ENCODE measurements around the gene FGFR3. TPM values are rescaled to one million over a fixed set of nuclear protein-coding genes. Genes with fewer than 3 reads are reported as not detected.
A peak's percentile ranks its signal among the peaks of the same experiment; 100 is the strongest.

The FGFR3 gene
- total and polyA plus RNA-seq, 11 donors, result 1.1 to 4.6 (median 2.3) TPM

DNA sequence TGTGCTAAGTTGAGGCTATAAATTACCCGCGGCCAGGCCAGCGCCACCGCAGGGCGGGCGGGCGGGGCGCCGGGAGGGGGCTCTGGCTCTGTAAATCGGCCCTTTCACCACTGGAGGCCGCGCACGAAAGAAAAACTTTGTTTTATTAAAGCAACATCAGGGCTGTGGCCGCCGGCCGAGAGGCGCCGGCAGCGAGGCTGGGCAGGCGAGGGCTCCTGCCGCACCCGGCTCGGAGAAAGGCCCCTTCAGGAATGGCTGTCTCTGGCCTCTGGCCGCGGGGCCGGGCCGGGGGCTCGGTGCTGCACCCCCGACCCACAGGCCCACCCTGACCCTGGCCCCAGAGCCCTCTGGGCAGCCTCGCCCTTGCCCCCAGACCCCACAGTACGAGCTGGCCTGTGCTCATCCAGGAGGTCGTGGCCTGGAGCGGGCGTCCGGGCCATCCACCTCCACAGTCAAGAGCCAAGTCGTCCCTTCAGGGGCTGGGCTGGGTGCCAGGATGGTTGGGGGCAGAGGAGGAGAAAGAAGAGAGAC lies 29.5 kb upstream of the FGFR3 start:
- Histone ChIP-seq H3K36me3 (no peaks in the 10 kb centered on the region), H3K27ac (peak overlapping the region in 3 of 12 donors; percentile 5 to 42 (median 6))

DNA sequence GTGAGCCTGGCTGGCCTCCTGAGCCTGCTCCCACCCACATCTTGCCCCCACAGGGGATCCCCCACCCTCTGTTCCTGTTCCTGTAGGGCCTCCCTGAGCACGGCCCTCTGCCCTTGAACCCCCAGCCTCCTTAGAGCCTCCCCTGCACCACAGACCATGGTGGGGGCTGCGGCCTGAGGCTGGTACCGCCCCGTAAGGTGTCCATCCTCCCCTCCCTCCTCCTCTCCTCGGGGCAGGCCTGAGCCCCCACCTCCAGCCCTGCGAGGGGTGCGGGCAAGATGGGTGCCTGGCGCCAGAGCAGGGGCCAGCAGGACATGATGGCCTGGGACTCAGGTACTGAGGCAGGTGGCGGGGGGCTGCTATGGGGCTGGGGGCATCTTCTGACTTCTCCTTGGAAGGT lies 28.4 kb upstream of the FGFR3 start:
- ATAC-seq (no peak), DNase-seq (no peak)
- Histone ChIP-seq H3K4me1 (peaks cover 0 to 32% (median 9%) of the 10 kb centered on the region in 12 donors), H3K27ac (no peak overlapping the region), H3K27me3 (peaks cover 0 to 42% (median 3%) of the 10 kb centered on the region in 9 donors), H3K9me3 (no peaks in the 10 kb centered on the region), H3K36me3 (no peaks in the 10 kb centered on the region), H3K4me3 (no peak overlapping the region)
- intact Hi-C loops (cut with DNase I), result loop anchor here in 1 of 10 donors (5.0 kb wide), 1 partner anchor 38 kb away; no protein-coding TSS in a partner anchor
- 89 to 97% (median 95%) methylated on average over 9 of the region's 9 CpGs for WGBS, 4 donors
- no peak for TF ChIP-seq POLR2A (IDR thresholded peaks at IDR 0.05)
- TF ChIP-seq, protein P1, sequence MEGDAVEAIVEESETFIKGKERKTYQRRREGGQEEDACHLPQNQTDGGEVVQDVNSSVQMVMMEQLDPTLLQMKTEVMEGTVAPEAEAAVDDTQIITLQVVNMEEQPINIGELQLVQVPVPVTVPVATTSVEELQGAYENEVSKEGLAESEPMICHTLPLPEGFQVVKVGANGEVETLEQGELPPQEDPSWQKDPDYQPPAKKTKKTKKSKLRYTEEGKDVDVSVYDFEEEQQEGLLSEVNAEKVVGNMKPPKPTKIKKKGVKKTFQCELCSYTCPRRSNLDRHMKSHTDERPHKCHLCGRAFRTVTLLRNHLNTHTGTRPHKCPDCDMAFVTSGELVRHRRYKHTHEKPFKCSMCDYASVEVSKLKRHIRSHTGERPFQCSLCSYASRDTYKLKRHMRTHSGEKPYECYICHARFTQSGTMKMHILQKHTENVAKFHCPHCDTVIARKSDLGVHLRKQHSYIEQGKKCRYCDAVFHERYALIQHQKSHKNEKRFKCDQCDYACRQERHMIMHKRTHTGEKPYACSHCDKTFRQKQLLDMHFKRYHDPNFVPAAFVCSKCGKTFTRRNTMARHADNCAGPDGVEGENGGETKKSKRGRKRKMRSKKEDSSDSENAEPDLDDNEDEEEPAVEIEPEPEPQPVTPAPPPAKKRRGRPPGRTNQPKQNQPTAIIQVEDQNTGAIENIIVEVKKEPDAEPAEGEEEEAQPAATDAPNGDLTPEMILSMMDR (IDR thresholded peaks at IDR 0.05), result no peak

More for the DNA sequence above, 29.5 kb upstream of the FGFR3 start:
- H3K4me3 ChIP-seq, result peak overlapping the region in 8 of 12 donors; percentile 12 to 44 (median 30)
- DNase-seq, result no peak
- WGBS, 4 donors, result 0 to 63% (median 19%) methylated on average over 6 to 36 of the region's 36 CpGs
- no peaks in the 10 kb centered on the region for H3K9me3 ChIP-seq
- peaks cover 0 to 38% (median 3%) of the 10 kb centered on the region in 9 donors for H3K27me3 ChIP-seq
- TF ChIP-seq, protein P1 (IDR thresholded peaks at IDR 0.05), result peak in 5 of 12 donors; percentile 7 to 46 (median 38)
- no peak for TF ChIP-seq POLR2A (IDR thresholded peaks at IDR 0.05)
- peaks cover 0 to 32% (median 9%) of the 10 kb centered on the region in 12 donors for H3K4me1 ChIP-seq
- peak in 3 of 4 donors; percentile 10 to 33 (median 18) for ATAC-seq
- intact Hi-C loops (cut with DNase I), result loop anchor here in 1 of 10 donors (5.0 kb wide), 1 partner anchor 39 kb away; no protein-coding TSS in a partner anchor

DNA sequence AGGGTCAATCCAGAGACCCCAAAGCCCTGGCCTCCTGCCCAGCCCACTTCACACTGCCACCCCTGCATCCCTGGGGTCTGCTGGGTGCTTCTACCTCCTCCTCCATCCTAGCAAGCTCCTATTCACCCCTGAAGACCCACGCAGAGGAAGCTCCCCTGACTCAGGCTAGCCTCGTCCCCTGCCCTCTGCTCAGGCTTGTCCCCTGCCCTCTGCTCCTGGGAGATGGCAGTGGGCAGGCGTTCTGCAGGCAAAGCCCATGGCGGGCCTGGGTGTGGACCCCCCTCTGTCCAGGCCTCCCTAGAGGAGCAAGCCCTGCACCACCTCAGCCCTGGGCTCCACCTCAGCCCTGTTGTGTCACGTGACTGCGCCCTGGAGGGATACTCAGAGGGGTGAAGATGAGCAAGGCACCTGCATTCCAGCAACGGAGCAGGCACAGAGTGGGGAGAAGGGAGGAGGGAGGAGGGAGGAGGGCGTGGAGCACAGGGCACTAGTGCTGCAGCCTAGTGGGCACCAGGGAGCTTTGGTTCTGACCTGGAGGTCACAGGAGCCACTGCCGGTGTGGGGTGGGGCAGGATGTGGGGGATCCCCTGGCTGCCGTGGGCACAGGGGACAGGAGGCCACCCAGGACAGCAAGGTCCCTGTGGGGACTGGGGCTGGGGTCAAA lies 27.6 kb upstream of the FGFR3 start:
- no peak overlapping the region for H3K4me3 ChIP-seq
- no peaks in the 10 kb centered on the region for H3K36me3 ChIP-seq
- ATAC-seq (no peak), DNase-seq (no peak)
- 82 to 86% (median 84%) methylated on average over 9 to 10 of the region's 10 CpGs for WGBS, 4 donors
- no peaks in the 10 kb centered on the region for H3K9me3 ChIP-seq
- H3K4me1 ChIP-seq, result peaks cover 0 to 28% (median 9%) of the 10 kb centered on the region in 12 donors
- intact Hi-C loops (cut with DNase I), result no loop called here
- peaks cover 0 to 42% (median 3%) of the 10 kb centered on the region in 9 donors for H3K27me3 ChIP-seq
- no peak for TF ChIP-seq POLR2A (IDR thresholded peaks at IDR 0.05)
- TF ChIP-seq, protein P1 (IDR thresholded peaks at IDR 0.05), result no peak
- H3K27ac ChIP-seq, result no peak overlapping the region

Data from heart left ventricle (tissue), 16 donors.